SW 1271 (cell line): ENCODE measurements around the gene USP12.
"Not testable (repeated sequence)": the region's sequence is repeated elsewhere in the genome, so short reads cannot be mapped to it uniquely, and the experiment has no call there.

ENCODE experiments used
- DNase-seq, 2 experiments: peaks; one replicate each; lab custom pipeline; 2025; lab: John Stamatoyannopoulos, UW

The USP12 gene

DNA sequence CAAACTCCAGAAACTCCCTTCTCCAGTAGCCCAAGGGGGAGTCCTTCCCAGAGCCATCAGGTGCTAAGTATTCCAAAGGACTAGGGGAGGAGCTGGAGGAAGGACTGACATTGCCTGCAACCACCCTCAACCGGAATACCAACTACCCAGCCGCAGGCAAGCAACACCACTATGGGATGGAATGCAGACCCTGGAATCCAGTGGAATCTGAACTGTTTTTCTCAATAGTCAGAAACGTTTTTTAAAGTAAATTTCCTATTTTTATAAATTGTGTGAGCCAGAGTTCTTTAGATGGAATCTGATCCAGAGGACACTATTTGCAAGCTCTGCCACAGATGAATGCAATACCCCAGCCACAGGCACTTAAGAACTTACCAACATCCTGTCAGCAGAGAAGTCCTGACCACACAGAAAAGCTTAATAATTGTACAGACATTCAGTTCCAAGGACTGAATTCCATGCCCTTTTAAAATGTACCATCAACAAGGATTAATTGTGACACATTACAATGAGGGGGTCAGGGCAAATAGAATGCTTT, 92.1 kb downstream of the USP12 start:
- DNase-seq, result peak in 1 of 2 experiments; percentile 23

DNA sequence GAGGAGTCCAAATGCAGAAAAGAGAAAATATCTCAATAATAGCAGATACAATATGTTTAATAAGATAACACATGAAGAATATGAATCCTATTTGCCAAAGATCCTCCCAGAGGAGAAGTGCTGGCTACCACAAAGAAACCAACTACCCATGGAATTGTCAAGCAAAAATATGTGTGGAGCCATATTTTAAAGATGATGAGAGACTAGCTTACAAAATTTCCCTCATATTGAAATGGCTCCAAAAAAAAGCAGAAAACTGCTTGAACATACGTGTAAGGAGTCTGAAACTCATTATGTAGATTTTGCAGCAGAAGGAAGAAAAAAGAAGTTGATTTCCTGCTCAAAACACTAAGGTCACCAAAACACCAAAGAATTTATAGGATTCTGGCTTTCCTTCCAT, 94.2 kb downstream of the USP12 start:
- DNase-seq, result no peak

GRCh38 chr13:27076421-27076820, 95.2 kb downstream of the USP12 start:
- no peak for DNase-seq

GRCh38 chr13:27073186-27073585, 98.4 kb downstream of the USP12 start:
- DNase-seq, result no peak

- DNase-seq, result not testable (repeated sequence)
Measured at GRCh38 chr13:27066123-27066522, 105.5 kb downstream of the USP12 start.

DNA sequence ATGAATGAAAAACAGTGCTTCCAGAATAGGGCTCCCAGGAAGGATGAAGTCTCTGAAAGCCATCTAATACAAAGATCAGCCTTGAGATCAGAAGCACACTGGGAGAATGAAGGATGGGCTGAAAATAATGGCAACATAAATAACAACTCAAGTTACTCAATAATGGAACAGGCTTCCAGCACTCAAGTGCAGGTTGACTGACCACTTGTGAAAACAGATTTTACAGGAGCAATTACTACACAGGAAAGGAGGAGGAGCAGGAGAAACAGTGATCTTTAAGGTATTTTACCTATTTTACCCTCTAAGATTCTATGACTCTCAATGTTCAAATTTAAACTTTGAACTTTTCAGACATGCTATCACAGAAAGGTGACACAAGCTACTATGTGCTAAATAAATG, 106.0 kb downstream of the USP12 start:
- DNase-seq, result no peak

- no peak for DNase-seq
Measured at GRCh38 chr13:27064252-27064995, 107.2 kb downstream of the USP12 start.

- DNase-seq, result no peak
Measured at GRCh38 chr13:27057817-27058216, 113.8 kb downstream of the USP12 start.

DNA sequence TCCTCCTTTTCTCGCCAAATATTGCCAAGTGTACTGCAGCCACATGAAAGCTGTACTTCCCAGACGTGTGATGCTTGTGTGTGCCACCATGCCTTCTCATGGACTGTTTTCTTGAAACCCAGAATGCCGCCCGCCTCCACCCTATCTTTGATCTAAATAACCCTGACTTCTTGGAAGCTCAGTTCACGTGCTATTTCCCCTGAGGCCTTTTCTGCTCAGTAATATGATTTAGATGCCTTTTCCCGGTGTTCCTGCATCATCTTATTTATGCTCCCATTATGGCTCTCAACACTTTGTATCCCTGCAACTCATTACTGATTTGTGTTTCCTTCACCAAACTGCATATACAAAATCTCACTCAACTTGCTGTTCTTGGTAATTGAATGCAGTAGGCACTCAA, 116.1 kb downstream of the USP12 start:
- DNase-seq, result no peak

- no peak for DNase-seq
Measured at GRCh38 chr13:27054760-27055159, 116.9 kb downstream of the USP12 start.

GRCh38 chr13:27053902-27054595, 117.6 kb downstream of the USP12 start:
- DNase-seq, result peak; percentile 33 to 43

DNA sequence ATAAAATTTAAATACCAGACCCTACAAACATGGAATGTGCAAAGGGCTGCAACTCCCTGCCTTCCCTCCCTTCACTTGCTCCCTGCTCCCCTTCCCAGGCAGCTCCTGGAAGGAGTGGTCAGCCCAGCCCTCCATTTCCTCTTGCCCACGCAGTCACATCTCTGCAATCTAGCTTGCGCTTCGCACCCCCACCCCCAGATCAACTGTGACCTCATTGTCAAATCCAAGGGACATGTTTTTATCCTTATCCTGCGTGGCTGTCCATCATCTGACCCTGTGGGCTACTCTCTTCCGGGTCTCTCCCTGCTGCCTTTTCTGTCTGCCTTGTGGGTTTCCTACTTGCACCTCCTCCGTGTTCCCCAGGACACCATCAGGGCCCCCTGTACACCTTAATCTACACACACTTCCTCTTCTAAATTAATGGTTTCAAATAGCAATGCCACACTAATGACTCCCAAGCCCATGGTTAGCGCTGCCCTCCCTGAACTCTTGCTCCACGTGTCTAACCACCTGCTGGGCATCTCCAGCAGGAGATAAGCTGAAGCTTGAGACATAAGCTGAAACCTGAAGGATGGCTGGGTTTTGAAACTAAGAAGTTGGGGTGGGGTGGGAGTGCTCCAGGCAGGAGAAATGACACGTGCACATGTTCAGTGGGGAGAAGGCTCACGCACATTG, 118.3 kb downstream of the USP12 start:
- DNase-seq, result no peak

GRCh38 chr13:27052551-27053208, 118.9 kb downstream of the USP12 start:
- DNase-seq, result no peak

- no peak for DNase-seq
Measured at GRCh38 chr13:27047081-27047480, 124.5 kb downstream of the USP12 start.

GRCh38 chr13:27044837-27045570, 126.6 kb downstream of the USP12 start:
- no peak for DNase-seq

- peak; percentile 34 to 76 for DNase-seq
Measured at GRCh38 chr13:27043013-27043412, 128.6 kb downstream of the USP12 start.

- DNase-seq, result no peak
Measured at GRCh38 chr13:27041341-27041740, 130.3 kb downstream of the USP12 start.

DNA sequence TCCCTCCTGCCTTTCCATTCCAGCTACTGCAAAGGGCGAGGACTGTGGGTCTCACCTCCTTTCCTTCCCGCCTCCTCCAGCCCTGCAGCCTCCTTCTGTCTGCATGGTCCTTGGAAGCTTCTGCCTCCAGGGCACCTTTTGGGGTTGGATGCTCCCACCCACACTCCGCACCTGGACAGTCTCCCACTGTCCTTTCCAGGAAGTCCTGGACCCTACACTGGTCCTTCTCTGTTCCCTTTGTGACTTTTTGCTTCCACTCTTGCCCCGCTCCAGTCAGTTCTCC, 130.8 kb downstream of the USP12 start:
- no peak for DNase-seq

DNA sequence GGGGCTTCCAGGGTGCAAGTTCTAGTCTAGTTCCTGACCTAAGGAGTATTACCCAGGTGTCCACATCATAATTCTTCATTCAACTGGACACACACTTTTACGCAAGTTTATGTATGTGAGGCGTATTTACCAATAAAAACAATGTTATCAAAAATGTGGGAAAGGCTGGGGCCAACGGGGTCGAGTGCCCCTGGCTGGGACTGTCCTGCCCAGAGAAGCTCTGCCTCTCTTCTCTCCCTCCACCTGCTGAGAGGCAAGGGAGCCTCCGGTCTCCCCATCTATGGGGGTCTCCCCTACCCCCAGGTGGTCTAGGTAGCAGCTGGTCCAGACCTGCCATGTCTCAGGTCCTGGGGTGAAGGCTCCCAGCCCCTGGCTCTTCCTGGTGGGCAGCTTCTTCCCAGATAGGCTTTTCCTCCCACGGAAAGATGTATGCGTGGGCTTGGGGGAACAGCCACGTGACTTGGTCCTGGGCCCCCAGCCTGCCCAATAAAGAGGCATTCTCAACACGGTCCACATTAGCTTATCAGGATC, 132.4 kb downstream of the USP12 start:
- no peak for DNase-seq

- peak in 1 of 2 experiments; percentile 8 for DNase-seq
Measured at GRCh38 chr13:27038323-27038722, 133.3 kb downstream of the USP12 start.

GRCh38 chr13:27037571-27037970, 134.0 kb downstream of the USP12 start:
- DNase-seq, result no peak
